ENCODE results near the gene USP7.
"Not testable (repeated sequence)": the region's sequence is repeated elsewhere in the genome, so short reads cannot be mapped to it uniquely, and the experiment has no call there.

Gene USP7

GRCh38 chr16:8921347-8921984 is 42.2 kb downstream of the USP7 start:
- DNase-seq, result no peak

GRCh38 chr16:8920645-8921346 is 42.9 kb downstream of the USP7 start:
- DNase-seq, result no peak

GRCh38 chr16:8919934-8920462 is 43.7 kb downstream of the USP7 start:
- DNase-seq, result no peak

- no peak for DNase-seq
Measured at GRCh38 chr16:8919089-8919933, 44.4 kb downstream of the USP7 start.

- not testable (repeated sequence) for DNase-seq
Measured at GRCh38 chr16:8917336-8917735, 46.4 kb downstream of the USP7 start.

GRCh38 chr16:8916541-8917225 is 47.0 kb downstream of the USP7 start:
- no peak for DNase-seq

GRCh38 chr16:8915722-8916301 is 47.9 kb downstream of the USP7 start:
- no peak for DNase-seq

- DNase-seq, result no peak
Measured at GRCh38 chr16:8914098-8914497, 49.6 kb downstream of the USP7 start.

- no peak for DNase-seq
Measured at GRCh38 chr16:8912793-8913192, 50.9 kb downstream of the USP7 start.

GRCh38 chr16:8910811-8911210 is 52.9 kb downstream of the USP7 start:
- no peak for DNase-seq

GRCh38 chr16:8908810-8909468 is 54.8 kb downstream of the USP7 start:
- no peak for DNase-seq

- no peak for DNase-seq
Measured at GRCh38 chr16:8907096-8907495, 56.6 kb downstream of the USP7 start.

GRCh38 chr16:8905795-8906591 is 57.7 kb downstream of the USP7 start:
- DNase-seq, result no peak

- DNase-seq, result peak in 1 of 2 donors; percentile 4
Measured at GRCh38 chr16:8905168-8905762, 58.4 kb downstream of the USP7 start.

GRCh38 chr16:8904018-8904430 is 59.7 kb downstream of the USP7 start:
- no peak for DNase-seq

- no peak for DNase-seq
Measured at GRCh38 chr16:8903004-8903403, 60.7 kb downstream of the USP7 start.

GRCh38 chr16:8901320-8901861 is 62.3 kb downstream of the USP7 start:
- DNase-seq, result no peak

- no peak for DNase-seq
Measured at GRCh38 chr16:8900343-8900742, 63.4 kb downstream of the USP7 start.

- no peak for DNase-seq
Measured at GRCh38 chr16:8899709-8900317, 63.9 kb downstream of the USP7 start.

Measured in hippocampal formation (tissue), 2 donors.